NCI-H1930 (cell line): Measurements from ENCODE around the gene RUVBL1.

Experiments used
- DNase-seq, 2 experiments: peaks; one replicate each; lab custom pipeline; 2025; lab: John Stamatoyannopoulos, UW

Gene RUVBL1

DNA sequence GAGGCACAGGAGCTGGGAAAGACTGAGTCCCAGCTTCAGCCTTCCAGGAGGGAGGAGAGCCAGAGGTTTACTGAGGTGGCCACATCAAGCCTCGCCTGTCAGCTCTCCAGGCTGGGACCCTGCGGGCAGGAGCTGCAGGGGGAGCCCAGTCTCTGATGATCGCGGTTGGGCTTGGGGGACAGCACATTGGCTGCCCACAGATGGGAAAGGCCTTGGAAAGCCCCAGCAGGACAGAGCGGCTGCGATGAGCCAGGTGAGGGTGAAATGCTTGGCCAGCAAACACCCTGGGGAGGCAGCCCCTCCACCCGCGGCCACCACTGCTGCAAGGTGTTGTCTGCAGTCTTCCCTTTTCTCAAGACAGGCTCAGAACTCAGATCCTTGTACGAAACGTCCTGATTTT is 40.2 kb downstream of the RUVBL1 start:
- DNase-seq = no peak

DNA sequence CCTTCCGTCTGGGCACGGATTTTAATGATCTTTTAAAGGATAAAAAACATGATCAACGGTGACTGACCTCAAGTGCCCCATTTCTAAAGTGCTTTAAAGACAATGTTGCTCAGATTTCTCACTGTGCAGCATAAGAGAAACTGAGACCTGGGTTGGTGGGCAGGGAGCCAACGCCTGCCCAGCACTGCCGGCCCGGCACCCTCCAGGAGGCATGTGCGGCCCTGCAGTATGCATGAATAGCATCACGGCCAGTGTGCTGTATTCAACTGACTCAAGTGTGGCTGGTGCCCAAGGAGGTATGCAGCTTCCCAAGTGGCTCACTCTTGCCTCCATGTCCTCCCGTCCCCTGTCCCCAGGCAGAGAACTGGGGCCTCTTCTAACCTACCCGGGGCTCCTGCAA is 41.1 kb downstream of the RUVBL1 start:
- DNase-seq = no peak

DNA sequence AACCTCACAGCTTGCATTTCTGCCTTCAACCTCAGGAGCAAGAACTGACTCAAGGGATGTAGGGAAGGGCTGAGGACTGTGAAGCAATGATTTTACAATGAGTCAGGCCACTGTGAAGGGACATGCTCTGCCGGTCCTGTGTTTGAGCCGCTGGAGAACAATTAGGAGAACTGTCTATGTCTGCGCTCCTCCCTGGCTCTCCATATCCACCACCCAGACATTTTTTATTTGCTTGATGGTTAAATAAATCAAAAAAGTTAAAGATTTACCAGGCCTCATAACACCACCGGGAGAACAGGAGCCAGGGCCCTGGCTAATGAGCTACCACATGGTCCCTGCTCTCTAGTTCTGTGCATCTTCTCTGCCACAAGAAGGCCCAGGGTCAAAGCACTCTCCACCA is 41.8 kb downstream of the RUVBL1 start:
- DNase-seq = no peak

DNA sequence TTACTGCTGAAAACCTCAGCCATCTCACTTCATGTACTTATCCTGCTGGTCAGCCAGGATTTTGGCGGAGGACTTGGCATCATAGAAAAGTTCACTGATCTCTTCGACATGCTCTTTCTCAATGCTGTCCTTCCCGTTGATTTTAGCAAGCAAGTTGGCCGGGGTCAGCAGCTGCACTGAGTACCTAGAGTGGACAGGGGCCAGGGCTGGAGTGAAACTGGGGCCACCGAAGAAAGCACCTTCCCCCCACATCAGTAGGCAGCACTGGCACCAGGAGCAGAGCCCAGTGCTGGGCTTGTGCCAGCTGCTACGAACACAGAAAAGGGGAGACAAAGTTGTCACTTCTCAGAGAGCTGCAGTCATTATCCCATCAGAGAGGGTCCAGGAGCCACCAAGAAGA is 42.4 kb downstream of the RUVBL1 start:
- DNase-seq = no peak

DNA sequence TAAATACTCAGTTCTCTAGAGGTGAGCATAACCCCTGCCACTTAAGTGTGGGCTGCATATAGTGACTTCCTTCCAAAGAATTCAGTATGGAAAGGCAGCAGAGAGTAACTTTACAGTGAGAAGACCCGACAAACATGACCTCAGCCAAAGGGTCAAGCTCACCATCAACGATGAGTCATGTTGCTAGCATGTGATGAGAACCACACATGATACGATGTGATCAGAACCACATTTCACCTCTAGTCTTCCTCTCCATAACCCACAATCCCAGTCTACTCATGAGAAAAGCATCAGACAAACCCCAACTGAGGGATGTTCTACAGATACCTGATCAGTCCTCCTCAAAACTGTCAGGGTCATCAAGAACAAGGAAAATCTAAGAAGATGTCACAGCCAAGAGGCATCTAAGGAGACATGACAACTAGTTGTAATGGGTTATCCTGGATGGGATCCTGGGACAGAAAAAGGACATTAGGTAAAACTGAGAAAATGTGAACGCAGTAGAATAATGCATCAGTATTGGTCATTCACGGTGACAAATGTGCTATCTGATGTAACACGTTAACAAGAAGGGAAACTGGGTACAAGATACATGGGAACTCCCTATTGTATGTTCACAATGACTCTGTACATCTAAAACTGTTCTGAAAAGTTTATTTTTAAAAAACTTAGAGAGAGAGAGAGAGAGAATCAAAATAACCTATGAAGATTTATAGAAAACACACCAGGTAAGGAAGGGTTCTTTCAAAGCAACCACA is 43.1 kb downstream of the RUVBL1 start:
- DNase-seq = no peak

DNA sequence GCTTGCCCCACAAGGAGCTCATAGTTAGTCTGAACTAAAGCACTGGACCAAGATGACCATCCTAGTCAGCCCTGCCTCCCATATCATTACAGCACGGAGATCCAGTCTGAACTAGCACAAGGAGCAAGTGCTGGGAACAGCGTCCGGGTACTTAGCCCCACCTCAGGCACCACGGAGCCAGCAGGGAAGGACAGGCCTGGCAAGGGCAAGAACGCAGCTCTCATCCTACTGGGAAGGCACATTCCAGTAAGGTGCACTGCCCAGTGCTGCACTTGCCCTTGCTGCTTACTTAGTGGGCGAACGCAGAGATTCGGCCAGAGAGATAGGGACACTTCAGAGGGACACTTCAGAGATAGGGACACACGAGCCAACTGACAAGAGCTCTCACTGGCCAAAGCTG is 43.8 kb downstream of the RUVBL1 start:
- DNase-seq = no peak

DNA sequence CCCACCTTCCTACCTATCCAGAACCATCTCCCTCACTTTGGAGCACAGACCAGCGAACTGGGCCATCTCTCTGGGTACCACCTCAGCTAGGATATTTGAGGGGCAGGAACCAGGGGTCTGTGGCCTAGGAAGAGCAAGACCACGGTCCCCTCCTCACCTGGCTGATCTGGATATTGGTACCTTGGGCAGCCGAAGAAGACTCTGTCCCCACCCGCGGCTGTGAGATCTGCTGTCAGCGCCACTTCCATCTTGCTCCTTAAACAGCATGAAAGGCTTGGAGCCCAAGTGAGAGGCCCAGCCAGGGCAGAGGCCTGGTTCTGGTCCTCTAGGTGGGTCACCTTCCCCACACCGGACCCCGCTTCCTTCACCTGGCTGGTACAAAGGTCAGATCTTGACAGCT is 44.7 kb downstream of the RUVBL1 start:
- no peak for DNase-seq

DNA sequence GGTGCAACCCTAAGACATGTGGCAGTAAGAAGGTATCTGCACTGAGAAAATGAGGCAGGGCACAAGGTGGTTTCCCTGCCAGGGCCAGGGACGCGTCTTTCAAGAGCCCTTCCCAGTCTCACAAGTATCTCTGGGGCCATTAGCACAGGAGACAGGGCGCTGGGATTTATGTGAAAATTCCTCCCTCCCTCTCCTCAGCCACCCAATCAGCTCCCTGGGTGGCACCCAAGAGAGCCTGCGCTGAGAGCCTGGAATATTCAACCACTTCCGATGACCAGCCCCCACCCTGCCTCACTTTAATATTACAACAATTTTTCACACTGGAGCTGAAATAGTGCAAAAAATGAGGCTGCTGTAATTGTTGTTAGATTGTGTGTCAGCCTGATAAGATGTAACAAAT is 45.3 kb downstream of the RUVBL1 start:
- no peak for DNase-seq

DNA sequence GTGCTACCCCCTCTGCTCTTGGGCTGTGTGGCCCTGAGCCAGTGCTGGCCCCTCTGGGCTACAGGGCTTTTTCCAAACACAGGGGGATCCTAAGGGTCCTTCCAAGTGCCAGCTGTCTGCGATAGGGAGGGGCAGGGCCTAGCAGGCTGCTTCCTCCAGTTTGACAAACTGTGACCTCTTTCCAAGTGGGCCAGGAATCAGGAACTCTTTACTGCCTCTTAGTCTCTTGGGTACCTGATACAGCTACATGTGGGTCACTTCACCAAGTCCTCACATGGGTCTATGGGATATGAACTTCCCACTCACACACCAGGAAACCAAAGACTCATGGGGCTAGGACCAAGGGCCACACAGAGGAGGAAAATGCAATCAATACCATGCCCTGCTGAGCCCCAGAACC is 45.9 kb downstream of the RUVBL1 start:
- no peak for DNase-seq

DNA sequence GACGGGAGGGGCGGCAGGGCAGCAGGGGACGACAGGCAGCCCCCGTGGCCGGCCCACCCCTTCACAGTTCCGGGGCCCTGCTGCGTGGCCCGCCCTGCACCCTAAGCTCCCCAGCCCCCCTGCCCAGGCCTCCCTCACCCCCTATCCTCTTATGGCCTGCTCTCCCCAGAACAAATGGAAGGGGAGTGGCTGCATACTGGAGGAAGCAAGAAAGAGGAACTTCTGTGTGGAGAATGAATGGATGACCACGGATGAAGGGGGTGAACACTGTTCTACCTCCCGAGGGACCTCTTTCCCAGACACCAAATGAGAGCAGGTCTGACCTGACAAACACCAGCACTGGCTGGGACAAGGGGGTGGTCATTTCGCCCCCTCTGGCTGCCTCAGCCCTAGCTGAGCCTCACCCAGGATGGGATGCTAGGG is 46.4 kb downstream of the RUVBL1 start:
- DNase-seq = no peak

DNA sequence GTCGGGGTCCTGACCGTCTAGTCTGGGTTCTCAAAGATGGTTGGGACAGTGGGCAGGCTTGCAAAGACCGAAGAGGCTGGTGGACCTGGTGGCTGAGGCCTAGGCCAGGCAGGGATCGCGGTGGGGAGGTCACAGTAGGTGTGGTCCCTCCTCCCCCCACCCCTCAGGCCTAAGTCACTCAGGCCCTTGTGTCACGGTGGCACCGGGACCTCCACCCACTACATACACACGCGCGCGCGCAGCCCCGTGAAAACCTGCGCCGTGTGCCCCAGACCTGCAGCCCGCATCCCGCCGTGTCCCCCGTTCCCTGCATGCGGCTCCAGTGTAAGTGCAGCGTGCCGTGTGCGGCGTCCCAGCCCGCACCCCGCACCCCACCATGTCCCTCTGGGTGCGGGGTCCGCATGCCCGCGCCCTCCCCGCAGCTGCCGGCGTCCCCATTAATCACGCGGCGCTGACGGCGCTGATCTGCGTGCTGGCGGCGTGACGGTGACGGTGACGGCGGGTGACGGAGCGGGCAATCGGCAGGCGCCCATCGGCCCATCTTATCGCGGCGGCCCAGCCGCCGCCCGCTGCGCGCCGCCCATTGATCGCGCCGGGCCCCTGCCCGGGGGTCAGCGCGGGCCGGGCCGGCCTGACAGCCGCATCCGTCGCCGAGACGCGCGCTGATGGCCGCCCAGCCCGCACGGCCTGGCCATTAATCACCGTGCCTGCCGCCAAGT is 47.0 kb downstream of the RUVBL1 start:
- no peak for DNase-seq

DNA sequence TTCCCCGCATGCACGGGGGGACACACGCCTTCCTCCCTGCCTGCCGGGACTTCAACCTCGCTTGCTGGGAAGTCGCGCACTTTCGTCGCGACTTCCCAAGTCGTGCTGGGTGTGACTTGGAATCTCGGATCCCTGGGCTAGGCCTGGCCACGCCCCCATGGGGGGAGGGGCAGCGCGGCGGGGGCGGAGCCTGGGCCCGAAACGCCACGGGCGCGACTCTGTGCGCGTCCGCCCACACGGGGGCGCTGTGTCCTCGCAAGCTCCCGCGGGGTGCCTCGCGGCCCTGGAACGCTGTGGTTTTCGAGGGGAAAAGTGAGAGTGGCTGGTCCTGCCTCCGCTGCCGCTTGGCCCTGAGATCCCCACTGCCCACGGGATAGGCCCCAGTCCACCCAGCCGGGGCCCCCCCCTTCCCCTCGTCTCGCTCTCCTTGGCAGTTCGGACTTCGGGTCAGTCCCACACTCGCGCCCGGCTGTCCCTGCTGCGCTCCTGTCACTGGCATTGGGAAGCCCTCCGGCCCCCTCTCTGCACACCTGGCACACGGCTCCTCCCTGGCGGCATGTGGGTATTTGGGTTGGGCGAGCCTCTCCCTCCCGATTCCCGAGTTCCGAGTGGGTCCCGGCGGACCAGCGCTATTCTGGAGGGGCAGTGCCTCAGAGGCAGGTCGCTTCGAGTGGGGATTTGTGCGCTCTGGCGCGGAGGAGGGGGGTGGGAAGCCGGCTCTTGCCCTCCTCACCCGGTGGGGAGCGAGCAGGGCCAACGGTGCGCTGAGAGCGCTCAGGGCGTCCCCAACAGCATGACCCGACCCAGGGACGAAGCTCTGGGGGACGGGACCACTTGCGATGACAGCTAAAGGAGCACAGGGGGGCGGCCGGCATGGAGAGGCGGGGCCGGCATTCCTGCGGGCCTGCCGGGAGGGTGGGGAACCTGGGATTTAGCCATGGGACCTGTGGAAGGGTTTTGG is 47.8 kb downstream of the RUVBL1 start:
- no peak for DNase-seq

DNA sequence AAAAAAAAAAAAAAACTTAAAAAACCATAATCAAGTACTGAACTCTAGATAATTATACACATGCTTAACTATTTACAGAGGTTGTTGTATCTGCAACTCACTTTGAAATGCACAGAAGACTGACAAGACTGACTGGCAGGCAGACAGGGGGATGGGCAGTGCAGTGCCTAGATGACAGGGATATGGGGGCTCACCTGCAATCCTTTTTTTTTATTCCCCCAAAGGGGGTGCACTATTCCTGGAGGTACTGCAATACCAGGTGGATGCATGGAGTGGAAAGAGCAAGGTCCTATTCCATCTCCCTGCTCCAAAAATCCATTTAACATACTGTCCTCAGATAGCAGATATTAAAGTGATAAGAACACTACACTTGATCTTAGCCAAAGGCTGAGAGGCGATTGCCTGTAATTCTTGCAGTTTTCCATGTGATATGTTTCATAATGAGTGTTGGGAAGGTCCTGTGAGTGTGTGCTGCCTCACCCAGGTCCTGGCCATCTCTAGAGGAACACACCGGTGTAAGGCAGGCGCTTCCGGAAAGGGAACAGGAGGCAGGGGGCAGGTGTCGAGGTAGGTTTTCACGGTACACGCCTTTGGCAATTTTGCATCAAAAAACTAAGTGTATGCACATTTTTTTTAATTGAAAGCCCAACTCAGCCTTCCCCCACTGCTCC is 48.6 kb downstream of the RUVBL1 start:
- no peak for DNase-seq

DNA sequence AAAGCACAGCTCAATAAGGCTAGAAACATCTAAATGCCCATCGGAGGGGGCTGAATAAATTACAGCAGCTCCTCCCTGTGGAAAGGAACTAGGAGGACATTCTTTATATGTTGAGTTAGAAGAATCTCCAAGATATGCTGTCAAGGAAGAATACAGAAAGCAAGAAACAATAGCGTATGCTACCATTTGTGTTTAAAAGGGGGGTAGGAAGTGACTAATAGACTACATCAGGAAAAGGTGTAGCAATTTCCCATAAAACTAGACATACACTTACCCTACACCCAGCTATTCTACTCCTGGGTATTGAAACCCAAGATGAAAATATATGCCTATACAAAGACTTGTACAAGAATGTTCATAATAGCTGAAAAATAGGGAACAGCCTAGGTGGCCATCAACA is 49.8 kb downstream of the RUVBL1 start:
- no peak for DNase-seq

DNA sequence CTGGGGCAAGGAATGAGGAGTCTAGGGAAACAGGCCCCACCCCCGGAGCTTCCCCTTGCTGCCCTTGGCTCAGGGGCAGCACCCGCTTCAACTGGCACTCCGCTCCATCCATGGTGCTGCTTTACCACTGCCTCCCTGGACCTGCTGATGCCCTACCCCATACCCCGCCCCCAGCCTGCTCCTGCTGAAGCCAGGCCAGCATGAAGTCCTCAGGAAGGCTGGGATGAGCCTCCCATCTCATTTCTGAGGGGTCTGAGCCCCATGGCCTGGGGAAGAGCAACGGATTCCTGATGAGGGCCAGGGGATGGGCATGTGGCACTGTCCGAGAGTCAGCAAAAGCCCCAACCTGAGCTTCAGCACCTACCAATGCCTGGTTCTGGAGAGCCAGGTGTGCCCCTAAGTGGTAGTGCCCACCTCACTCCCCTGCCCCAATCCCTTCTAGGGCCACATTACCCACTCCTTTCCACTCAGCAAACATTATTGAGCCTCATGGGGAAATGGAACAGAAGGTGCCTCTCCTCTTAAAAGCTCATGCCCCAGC is 50.4 kb downstream of the RUVBL1 start:
- no peak for DNase-seq

DNA sequence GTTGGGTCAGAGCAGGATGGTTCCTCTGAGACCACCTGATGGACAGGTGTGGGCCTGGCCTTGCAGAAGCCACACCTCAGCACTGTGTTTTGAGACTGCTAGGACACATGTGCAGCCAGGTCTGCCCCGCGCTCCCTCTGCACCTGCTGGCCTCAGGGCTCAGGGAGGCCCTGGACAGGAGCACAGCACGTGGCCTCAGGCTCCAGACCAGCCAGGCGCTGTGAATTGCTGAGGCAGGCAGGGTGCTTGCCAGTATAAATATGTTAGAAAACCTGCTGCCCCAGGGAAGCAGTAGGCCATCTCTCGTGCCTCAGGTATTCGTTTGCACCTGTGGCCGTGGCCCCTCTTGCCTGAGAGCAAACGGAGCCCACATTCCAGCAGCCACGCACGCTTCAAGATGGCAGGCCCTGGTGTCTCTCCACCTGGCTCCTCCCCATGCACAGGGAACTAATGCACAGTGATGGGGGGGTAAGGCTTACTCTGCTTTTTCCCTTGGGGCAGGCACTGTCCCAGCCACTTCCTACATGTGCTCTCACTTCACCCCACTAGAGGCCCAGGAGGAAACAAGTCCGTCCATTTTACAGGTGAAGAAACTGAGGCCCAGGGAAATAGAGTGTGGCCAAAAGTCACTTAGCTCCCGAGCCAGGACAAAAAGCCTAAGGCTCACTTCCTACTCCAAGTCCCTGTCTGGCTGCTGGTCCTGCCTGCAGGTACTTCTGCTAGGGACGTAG is 51.0 kb downstream of the RUVBL1 start:
- no peak for DNase-seq

DNA sequence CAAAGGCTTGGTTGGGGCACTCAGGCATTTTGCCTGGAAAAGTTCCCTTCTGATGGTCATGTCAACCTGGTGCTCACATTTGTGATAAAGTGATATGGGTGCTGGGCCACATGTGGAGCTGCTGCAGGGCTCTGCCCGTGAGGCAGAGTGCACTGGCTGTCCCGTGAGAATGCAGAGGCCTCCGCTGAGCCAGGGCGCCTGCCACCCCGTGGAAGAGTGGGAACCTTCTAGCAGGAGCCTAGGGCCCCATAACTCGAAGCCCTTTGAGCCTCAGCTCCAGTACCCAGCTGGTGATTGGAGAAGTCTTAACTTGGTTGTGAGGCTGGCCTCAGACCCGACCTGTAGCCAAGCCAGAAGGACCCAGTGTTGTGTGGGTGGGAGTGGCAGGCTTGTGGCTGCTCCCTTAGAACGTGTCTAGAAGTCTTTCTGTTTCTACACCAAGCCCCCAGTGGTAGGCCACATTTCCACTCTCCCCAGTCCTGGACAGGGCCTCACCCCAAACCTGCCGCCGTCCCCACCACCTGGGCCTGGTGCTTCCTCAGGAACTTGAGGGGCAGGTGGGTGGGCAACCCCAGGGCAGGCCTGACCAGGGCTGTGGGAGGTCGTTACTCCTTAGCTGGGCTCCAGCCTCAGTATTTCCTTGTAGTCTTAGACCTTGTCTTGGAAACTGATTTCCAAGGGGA is 51.7 kb downstream of the RUVBL1 start:
- DNase-seq = no peak

DNA sequence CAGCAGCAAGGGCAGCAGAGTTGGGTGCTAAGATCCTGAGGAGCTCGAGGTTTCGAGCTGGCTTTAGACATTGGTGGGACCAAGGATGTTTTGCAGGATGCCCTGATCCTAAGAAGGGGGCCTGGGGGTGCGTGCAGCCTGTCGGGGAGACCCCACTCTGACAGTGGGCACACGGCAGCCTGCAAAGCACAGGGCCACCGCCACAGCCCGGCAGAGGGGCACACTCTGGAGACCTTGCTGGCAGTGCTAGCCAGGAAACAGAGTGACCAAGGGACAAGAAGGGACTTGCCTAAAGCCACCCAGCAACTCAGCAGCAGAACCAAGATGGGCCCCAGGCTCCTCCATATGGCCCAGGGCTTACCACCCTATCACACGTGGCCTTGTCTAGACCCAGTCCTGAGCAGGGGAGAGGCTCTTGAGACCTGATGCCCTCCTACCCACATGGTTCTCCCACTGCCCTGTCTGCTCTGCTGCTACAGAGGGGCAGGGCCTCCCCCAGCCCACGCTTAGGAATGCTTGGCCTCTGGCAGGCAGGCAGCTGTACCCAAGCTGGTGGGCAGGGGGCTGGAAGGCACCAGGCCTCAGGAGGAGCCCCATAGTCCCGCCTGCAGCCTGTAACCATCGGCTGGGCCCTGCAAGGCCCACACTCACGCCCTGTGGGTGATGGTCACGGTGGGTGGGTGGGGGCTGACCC is 52.6 kb downstream of the RUVBL1 start:
- no peak for DNase-seq

DNA sequence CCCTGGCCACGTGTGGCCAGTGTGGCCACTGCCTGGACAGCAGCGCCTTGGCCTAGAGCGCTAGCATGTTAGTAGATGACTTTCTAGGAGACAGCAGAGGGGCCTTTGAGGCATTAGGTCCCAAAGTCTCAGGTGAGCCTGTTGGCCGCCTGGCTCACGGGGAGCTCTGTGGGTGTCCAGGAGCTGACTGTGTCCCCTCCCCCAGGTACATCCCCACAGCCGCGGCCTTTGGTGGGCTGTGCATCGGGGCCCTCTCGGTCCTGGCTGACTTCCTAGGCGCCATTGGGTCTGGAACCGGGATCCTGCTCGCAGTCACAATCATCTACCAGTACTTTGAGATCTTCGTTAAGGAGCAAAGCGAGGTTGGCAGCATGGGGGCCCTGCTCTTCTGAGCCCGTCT is 54.3 kb downstream of the RUVBL1 start:
- no peak for DNase-seq

DNA sequence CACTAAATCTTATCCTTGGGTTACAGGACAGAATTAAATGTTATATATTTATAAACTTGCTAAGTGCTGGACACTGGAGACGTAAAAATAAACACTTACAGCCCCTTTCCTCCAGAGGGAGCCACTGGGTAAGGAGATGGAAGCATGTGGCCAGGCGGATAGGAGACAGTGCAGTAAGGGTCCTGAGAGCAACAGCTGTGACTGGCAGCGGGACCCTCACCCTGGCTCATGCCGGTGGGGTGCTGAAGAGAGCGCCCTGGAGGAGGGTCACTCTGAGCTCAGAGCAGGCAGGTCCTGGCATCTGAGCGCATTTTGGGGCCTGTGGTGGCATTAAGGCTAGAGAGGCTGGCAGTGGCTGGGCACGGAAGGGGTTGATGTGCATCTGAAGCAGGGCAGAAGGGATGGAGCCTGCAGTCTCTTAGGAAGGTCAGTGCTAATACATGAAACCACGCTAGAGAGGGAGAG is 55.4 kb downstream of the RUVBL1 start:
- peak in 1 of 2 experiments; percentile 27 for DNase-seq
